HG03139 (cell line): ENCODE results near the gene GMFB.

Experiments
- ATAC-seq: cut with Tn5 transposase; IDR thresholded peaks from one replicate; pipeline ENCODE4 v1.9.1; 2021; ENCODE audit not compliant: unreplicated experiment

The GMFB gene

DNA sequence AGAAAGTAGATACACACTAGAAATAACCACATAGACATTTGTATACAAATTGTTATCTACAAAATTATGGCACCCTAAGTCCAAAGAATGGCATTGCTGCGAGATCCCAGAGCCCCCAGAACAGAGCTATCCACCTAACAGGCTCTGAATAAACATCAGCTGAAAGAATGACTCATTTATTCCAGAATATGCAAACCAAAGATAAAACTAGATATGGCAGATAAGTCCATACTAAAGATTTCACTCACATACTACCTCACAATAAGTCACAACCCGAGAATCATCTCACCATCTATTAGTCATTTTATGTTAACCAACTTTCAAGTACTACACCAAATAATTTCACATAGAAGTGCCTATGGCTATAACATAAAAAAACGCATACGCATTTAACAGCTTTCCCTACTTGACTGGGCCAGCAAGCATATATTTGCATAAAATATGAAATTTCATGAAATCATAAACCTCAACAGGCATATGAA lies 53.2 kb downstream of the GMFB start:
- no peak for ATAC-seq

- ATAC-seq: no peak
Observed at GRCh38 chr14:54428527-54428926, 60.3 kb downstream of the GMFB start.

- ATAC-seq: no peak
Observed at GRCh38 chr14:54427871-54428270, 60.9 kb downstream of the GMFB start.

DNA sequence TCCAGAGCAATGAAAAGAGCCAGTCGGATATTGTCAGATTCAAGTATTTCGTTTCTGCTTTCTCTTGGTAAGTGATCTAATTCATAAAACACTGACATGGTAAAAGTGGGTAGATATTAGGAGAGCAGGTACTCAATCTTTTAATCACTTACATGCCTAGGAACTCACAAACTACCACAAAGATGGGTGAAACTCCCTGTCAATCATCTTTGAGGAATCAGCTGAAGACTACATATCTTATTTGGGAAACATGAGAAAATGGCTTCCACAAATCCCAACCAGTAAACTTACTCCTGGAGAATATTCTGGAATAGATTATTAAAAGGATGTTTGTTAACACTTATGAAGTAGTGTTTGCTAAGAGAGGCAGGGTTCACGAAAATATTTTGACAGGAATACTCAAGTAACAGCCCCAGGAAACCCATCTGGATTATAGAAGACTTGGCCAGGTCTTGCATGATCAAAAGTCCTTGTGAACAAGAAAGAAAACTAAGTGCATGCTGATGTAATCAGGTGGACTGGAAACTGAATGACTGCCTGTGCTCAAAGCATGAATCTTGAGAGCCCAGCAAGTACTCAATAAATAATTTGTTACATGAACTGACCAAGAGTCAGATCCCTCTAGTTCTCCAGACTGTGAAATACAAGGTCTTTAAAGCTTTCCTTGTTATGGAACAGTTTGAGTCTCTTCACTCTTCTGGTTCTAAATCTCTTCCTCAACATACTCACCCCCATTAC lies 63.1 kb downstream of the GMFB start:
- ATAC-seq: no peak

DNA sequence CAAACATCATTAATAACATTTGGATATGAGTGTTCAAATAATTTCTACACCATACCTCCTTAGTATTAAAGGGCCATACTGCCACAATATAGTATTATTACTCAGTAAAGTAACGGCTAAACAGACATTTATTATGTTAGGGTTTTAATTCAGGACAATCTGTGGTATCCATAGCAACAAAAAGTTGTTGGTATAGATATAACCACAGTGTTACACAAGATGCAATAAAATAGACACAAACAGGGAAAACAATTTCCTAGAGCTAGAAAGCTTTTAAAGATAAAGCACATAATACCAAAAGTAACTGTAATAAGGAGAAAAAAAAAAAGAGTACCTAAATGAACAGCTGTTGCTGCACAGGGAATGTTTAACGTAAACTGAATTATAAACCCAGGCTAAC lies 63.7 kb downstream of the GMFB start:
- ATAC-seq: no peak
